ENCODE results near the gene ZCCHC24.

GRCh38 chr10:79342295-79342761, 103.1 kb downstream of the ZCCHC24 start:
- TF ChIP-seq CTCF (IDR thresholded peaks at IDR 0.05) (no peak), POLR2AphosphoS5 (IDR thresholded peaks at IDR 0.05) (no peak), POLR2A (IDR thresholded peaks at IDR 0.05) (no peak), EP300 (IDR thresholded peaks at IDR 0.05; ENCODE audit: low read depth) (no peak)
